Right ventricle myocardium inferior (tissue), 1 donor: ENCODE measurements around the gene CD28. TPM values are rescaled to one million over a fixed set of nuclear protein-coding genes. Genes with fewer than 3 reads are reported as not detected.

ENCODE experiments used
- ATAC-seq: fragments of 200-7000 bp; cut with Tn5 transposase; one replicate; pipeline ENCODE4 v1.9.1; 2020; ENCODE audit warnings: mild to moderate bottlenecking, moderate library complexity
- DNase-seq: peaks from one replicate; pipeline ENCODE4 v3.0.0; 2021; ENCODE audit errors: missing footprints
- intact Hi-C: fragments of 100-400 bp; cut with DNase I; formaldehyde crosslinking; loops from one replicate; pipeline ENCODE4 v1.11.0; 2022
- total RNA-seq: library from RNA; stranded (reverse); fragmentation: NEBNext Ultra II Directional; extraction: Animal tissue kit (Norgen Biotek cat#: 25700); gene quantifications from one replicate; pipeline ENCODE4 v1.2.1, GENCODE V29; 2021
- donor health status: DM: no; HTN: yes; CAD: no; lungs with severe emphysema.

Gene CD28
- total RNA-seq, 1 donor from 2014 or later: 0.78 TPM

- intact Hi-C loops: no loop called here
- no peak for ATAC-seq
- no peak for DNase-seq
Observed at GRCh38 chr2:203708846-203709396, 2.5 kb downstream of the CD28 start.

- no peak for DNase-seq
- intact Hi-C loops: no loop called here
- ATAC-seq: peak; percentile 37
Observed at GRCh38 chr2:203709416-203710040, 3.1 kb downstream of the CD28 start.

GRCh38 chr2:203710226-203710625 lies 3.8 kb downstream of the CD28 start:
- no peak for DNase-seq
- ATAC-seq: no peak
- intact Hi-C loops: no loop called here

GRCh38 chr2:203710952-203711351 lies 4.5 kb downstream of the CD28 start:
- intact Hi-C loops: no loop called here
- no peak for ATAC-seq
- DNase-seq: no peak

GRCh38 chr2:203711399-203711798 lies 5.0 kb downstream of the CD28 start:
- no peak for DNase-seq
- ATAC-seq: no peak
- intact Hi-C loops: no loop called here

GRCh38 chr2:203713381-203713780 lies 6.9 kb downstream of the CD28 start:
- ATAC-seq: no peak
- intact Hi-C loops: no loop called here
- no peak for DNase-seq

GRCh38 chr2:203714112-203714511 lies 7.7 kb downstream of the CD28 start:
- ATAC-seq (no peak), DNase-seq (no peak)
- intact Hi-C loops: no loop called here

GRCh38 chr2:203715744-203716143 lies 9.3 kb downstream of the CD28 start:
- ATAC-seq (no peak), DNase-seq (no peak)
- intact Hi-C loops: no loop called here

- no peak for DNase-seq
- intact Hi-C loops: no loop called here
Observed at GRCh38 chr2:203718087-203718486, 11.6 kb downstream of the CD28 start.

GRCh38 chr2:203719456-203720410 lies 13.3 kb downstream of the CD28 start:
- DNase-seq: no peak
- intact Hi-C loops: no loop called here
- no peak for ATAC-seq

More at GRCh38 chr2:203718087-203718486, 11.6 kb downstream of the CD28 start:
- ATAC-seq: no peak

- intact Hi-C loops: no loop called here
- ATAC-seq (no peak), DNase-seq (no peak)
Observed at GRCh38 chr2:203720915-203721672, 14.7 kb downstream of the CD28 start.

GRCh38 chr2:203721781-203722300 lies 15.4 kb downstream of the CD28 start:
- ATAC-seq (no peak), DNase-seq (no peak)
- intact Hi-C loops: no loop called here

- ATAC-seq: no peak
- intact Hi-C loops: no loop called here
- no peak for DNase-seq
Observed at GRCh38 chr2:203722411-203722810, 16.0 kb downstream of the CD28 start.

GRCh38 chr2:203728321-203728720 lies 21.9 kb downstream of the CD28 start:
- intact Hi-C loops: no loop called here
- ATAC-seq: no peak

GRCh38 chr2:203730076-203730729 lies 23.8 kb downstream of the CD28 start:
- no peak for DNase-seq
- intact Hi-C loops: no loop called here
- no peak for ATAC-seq

More at GRCh38 chr2:203728321-203728720, 21.9 kb downstream of the CD28 start:
- DNase-seq: no peak

- ATAC-seq: no peak
- DNase-seq: no peak
- intact Hi-C loops: no loop called here
Observed at GRCh38 chr2:203730883-203731282, 24.4 kb downstream of the CD28 start.

GRCh38 chr2:203732092-203732952 lies 25.9 kb downstream of the CD28 start:
- ATAC-seq (no peak), DNase-seq (no peak)
- intact Hi-C loops: no loop called here
